ENCODE results near the gene TMEM270. TPM values are rescaled to one million over a fixed set of nuclear protein-coding genes. Genes with fewer than 3 reads are reported as not detected.

TMEM270 gene
- total RNA-seq, 4 donors from 2014 or later = not detected

DNA sequence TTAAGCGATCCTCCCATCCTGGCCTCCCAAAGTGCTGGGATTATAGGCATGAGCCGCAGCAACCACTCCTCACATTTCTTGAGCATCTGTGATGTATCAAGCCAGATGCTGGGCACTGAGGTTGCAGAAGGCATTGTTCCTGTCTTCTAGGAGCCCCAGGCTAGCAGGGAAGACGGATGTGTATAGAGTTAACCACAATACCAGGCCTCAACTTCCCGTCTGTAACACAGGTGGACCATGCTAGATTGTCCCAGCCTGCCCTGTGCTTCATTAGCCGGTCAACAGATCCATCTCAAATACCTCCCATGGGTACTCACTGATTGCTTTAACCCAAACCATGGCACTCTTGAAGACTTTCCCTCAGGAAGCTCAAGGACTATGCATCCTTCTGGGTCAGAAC lies 32.0 kb upstream of the TMEM270 start:
- ATAC-seq (no peak), DNase-seq (no peak)
- intact Hi-C loops (cut with DNase I; ENCODE audit: low total_unique reads) = no loop called here
- H3K4me3 ChIP-seq = no peak overlapping the region
- H3K27me3 ChIP-seq = no peaks in the 10 kb centered on the region
- no peak overlapping the region for H3K27ac ChIP-seq
- peaks cover 6 to 10% of the 10 kb centered on the region in 2 donors for H3K4me1 ChIP-seq
- H3K9me3 ChIP-seq = no peaks in the 10 kb centered on the region
- H3K36me3 ChIP-seq = no peaks in the 10 kb centered on the region
- TF ChIP-seq, protein P1, sequence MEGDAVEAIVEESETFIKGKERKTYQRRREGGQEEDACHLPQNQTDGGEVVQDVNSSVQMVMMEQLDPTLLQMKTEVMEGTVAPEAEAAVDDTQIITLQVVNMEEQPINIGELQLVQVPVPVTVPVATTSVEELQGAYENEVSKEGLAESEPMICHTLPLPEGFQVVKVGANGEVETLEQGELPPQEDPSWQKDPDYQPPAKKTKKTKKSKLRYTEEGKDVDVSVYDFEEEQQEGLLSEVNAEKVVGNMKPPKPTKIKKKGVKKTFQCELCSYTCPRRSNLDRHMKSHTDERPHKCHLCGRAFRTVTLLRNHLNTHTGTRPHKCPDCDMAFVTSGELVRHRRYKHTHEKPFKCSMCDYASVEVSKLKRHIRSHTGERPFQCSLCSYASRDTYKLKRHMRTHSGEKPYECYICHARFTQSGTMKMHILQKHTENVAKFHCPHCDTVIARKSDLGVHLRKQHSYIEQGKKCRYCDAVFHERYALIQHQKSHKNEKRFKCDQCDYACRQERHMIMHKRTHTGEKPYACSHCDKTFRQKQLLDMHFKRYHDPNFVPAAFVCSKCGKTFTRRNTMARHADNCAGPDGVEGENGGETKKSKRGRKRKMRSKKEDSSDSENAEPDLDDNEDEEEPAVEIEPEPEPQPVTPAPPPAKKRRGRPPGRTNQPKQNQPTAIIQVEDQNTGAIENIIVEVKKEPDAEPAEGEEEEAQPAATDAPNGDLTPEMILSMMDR (IDR thresholded peaks at IDR 0.05 in 4 of 5, conservative IDR thresholded peaks at IDR 0.05 in 1 of 5) = no peak
- TF ChIP-seq POLR2A (IDR thresholded peaks at IDR 0.05) = no peak
- in situ Hi-C loops (cut with MboI; ENCODE audit: low sequenced_read_pairs in 4 of 4) = no loop called here

- H3K36me3 ChIP-seq = no peaks in the 10 kb centered on the region
- no peaks in the 10 kb centered on the region for H3K27me3 ChIP-seq
- ATAC-seq (no peak), DNase-seq (no peak)
- in situ Hi-C loops (cut with MboI; ENCODE audit: low sequenced_read_pairs in 4 of 4) = no loop called here
- no peak overlapping the region for H3K27ac ChIP-seq
- intact Hi-C loops (cut with DNase I; ENCODE audit: low total_unique reads) = no loop called here
- H3K4me3 ChIP-seq = no peak overlapping the region
- TF ChIP-seq POLR2A (IDR thresholded peaks at IDR 0.05) = no peak
- TF ChIP-seq, protein P1 (IDR thresholded peaks at IDR 0.05 in 4 of 5, conservative IDR thresholded peaks at IDR 0.05 in 1 of 5) = no peak
- H3K9me3 ChIP-seq = no peaks in the 10 kb centered on the region
- H3K4me1 ChIP-seq = peaks cover 6 to 10% of the 10 kb centered on the region in 2 donors
Observed at GRCh38 chr7:73829505-73829904, 31.5 kb upstream of the TMEM270 start.

- in situ Hi-C loops (cut with MboI; ENCODE audit: low sequenced_read_pairs in 4 of 4) = no loop called here
- DNase-seq (no peak), ATAC-seq (no peak)
- H3K27me3 ChIP-seq = no peaks in the 10 kb centered on the region
- H3K27ac ChIP-seq = no peak overlapping the region
- no peak overlapping the region for H3K4me3 ChIP-seq
- intact Hi-C loops (cut with DNase I; ENCODE audit: low total_unique reads) = no loop called here
- peaks cover 6 to 10% of the 10 kb centered on the region in 2 donors for H3K4me1 ChIP-seq
- TF ChIP-seq, protein P1 (IDR thresholded peaks at IDR 0.05 in 4 of 5, conservative IDR thresholded peaks at IDR 0.05 in 1 of 5) = no peak
- no peaks in the 10 kb centered on the region for H3K9me3 ChIP-seq
- H3K36me3 ChIP-seq = no peaks in the 10 kb centered on the region
Observed at GRCh38 chr7:73829921-73830680, 30.9 kb upstream of the TMEM270 start.

DNA sequence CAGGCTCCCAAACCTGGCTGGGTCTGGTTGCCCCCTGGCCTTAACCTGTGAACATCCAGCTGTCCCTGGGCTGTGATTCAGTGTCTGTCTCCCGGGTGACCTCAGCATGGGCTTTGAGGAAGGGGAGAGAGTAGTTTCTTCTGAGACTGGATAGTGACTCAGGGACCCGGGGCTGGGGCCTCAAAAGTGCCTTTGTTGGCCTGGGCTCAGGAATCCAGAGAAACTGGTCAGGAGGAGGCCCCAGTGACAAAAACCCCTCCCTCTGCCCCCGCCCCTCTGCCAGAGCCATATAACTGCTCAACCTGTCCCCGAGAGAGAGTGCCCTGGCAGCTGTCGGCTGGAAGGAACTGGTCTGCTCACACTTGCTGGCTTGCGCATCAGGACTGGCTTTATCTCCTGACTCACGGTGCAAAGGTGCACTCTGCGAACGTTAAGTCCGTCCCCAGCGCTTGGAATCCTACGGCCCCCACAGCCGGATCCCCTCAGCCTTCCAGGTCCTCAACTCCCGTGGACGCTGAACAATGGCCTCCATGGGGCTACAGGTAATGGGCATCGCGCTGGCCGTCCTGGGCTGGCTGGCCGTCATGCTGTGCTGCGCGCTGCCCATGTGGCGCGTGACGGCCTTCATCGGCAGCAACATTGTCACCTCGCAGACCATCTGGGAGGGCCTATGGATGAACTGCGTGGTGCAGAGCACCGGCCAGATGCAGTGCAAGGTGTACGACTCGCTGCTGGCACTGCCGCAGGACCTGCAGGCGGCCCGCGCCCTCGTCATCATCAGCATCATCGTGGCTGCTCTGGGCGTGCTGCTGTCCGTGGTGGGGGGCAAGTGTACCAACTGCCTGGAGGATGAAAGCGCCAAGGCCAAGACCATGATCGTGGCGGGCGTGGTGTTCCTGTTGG lies 30.0 kb upstream of the TMEM270 start, which contains the start of gene CLDN4:
Gene CLDN4 (plus strand): TSS at position 316 of the 903 bp plus-strand sequence. CDS start 206 bp downstream, at position 522.
- Histone ChIP-seq H3K27ac (no peak within 1 kb of the TSS), H3K4me1 (peaks cover 6 to 10% of the 10 kb centered on the region in 2 donors), H3K9me3 (no peaks in the 10 kb centered on the region), H3K4me3 (no peak within 1 kb of the TSS), H3K36me3 (no peaks in the 10 kb centered on the region), H3K27me3 (no peaks in the 10 kb centered on the region)
- DNase-seq = no peak
- TF ChIP-seq, protein P1 (IDR thresholded peaks at IDR 0.05 in 4 of 5, conservative IDR thresholded peaks at IDR 0.05 in 1 of 5) = no peak
- no peak for TF ChIP-seq POLR2A (IDR thresholded peaks at IDR 0.05)
- intact Hi-C loops (cut with DNase I; ENCODE audit: low total_unique reads) (no loop called here), in situ Hi-C loops (cut with MboI; ENCODE audit: low sequenced_read_pairs in 4 of 4) (no loop called here)
- ATAC-seq = no peak

Measured in gastrocnemius medialis (tissue), 4 donors.